NCI-H510A treated with DMSO at 0.1 percent for 48 hours (cell line): Measurements from ENCODE around the gene OR6A2.
A peak's percentile ranks its signal among the peaks of the same experiment; 100 is the strongest.

Source experiments
- DNase-seq: peaks from one replicate; lab custom pipeline; 2025; lab: John Stamatoyannopoulos, UW

Gene OR6A2

GRCh38 chr11:6755953-6756347 is 43.5 kb downstream of the OR6A2 start:
- no peak for DNase-seq

GRCh38 chr11:6755303-6755952 is 44.1 kb downstream of the OR6A2 start:
- peak; percentile 10 for DNase-seq

GRCh38 chr11:6747097-6747668 is 52.3 kb downstream of the OR6A2 start:
- no peak for DNase-seq

- no peak for DNase-seq
These were observed 52.9 kb downstream of the OR6A2 start for GRCh38 chr11:6746626-6747025.

- DNase-seq, result no peak
These were observed 53.3 kb downstream of the OR6A2 start for GRCh38 chr11:6746086-6746618.

- no peak for DNase-seq
These were observed 53.9 kb downstream of the OR6A2 start for GRCh38 chr11:6745465-6746015.

- DNase-seq, result no peak
These were observed 54.5 kb downstream of the OR6A2 start for GRCh38 chr11:6745018-6745417.

GRCh38 chr11:6742260-6742659 is 57.2 kb downstream of the OR6A2 start:
- no peak for DNase-seq
